Fibroblast of lung (primary cell): Measurements from ENCODE around the gene SPATA4.

Source experiments
- CTCF ChIP-seq, 2 donors: IDR thresholded peaks in 1 of 2; conservative IDR thresholded peaks in 1 of 2; 1 replicate in 1 of 2; 2 replicates in 1 of 2; pipeline ENCODE4 v1.5.1; 2011 to 2012; ENCODE audit warnings: low read length in 2 of 2, control low read depth in 1 of 2, inconsistent platforms in 1 of 2, low read depth in 1 of 2, mild to moderate bottlenecking in 1 of 2
- EZH2 ChIP-seq: IDR thresholded peaks from 2 replicates; pipeline ENCODE4 v1.5.1; 2012; ENCODE audit warnings: low read length, control low read depth, mild to moderate bottlenecking; ENCODE audit errors: missing control alignments

- TF ChIP-seq CTCF (conservative IDR thresholded peaks at IDR 0.05 in 1 of 2, IDR thresholded peaks at IDR 0.05 in 1 of 2; ENCODE audit: low read depth in 1 of 2, low read length in 2 of 2): no peak
- no peak for TF ChIP-seq EZH2
Measured at GRCh38 chr4:176222149-176222548, 26.8 kb upstream of the SPATA4 start.
